H9 (cell line): Measurements from ENCODE around the gene MAPRE3. TPM values are rescaled to one million over a fixed set of nuclear protein-coding genes. Genes with fewer than 3 reads are reported as not detected.

Experiments
- DNase-seq: peaks from one replicate; pipeline ENCODE4 v3.0.0-alpha.2; 2017
- H2AFZ ChIP-seq: one replicate; pipeline ENCODE4 v1.6.1; 2013; ENCODE audit warnings: mild to moderate bottlenecking, low read length, control low read depth, moderate library complexity
- H2AK5ac ChIP-seq: 2 replicates; pipeline ENCODE4 v1.6.1; 2013; ENCODE audit warnings: low read length, control low read depth, mixed read lengths; ENCODE audit not compliant: insufficient read length
- H2BK120ac ChIP-seq: one replicate; pipeline ENCODE4 v1.6.1; 2013; ENCODE audit warnings: low read depth, mild to moderate bottlenecking, low read length, control low read depth, inconsistent platforms; ENCODE audit not compliant: poor library complexity, severe bottlenecking
- H2BK12ac ChIP-seq: 2 replicates; pipeline ENCODE4 v1.6.1; 2013; ENCODE audit warnings: low read length, control low read depth, mixed read lengths, low read depth; ENCODE audit not compliant: insufficient read length
- H2BK15ac ChIP-seq: 2 replicates; pipeline ENCODE4 v1.6.1; 2013; ENCODE audit warnings: low read depth, low read length, control low read depth
- H2BK20ac ChIP-seq: one replicate; pipeline ENCODE4 v1.6.1; 2013; ENCODE audit warnings: low read depth, mild to moderate bottlenecking, low read length, control low read depth, inconsistent platforms; ENCODE audit not compliant: poor library complexity, severe bottlenecking
- H2BK5ac ChIP-seq: 2 replicates; pipeline ENCODE4 v1.6.1; 2013; ENCODE audit warnings: low read length, control low read depth, mixed read lengths; ENCODE audit not compliant: insufficient read length
- H3K14ac ChIP-seq: 2 replicates; pipeline ENCODE4 v1.6.1; 2013; ENCODE audit warnings: low read length, control low read depth; ENCODE audit not compliant: insufficient read depth
- H3K18ac ChIP-seq: 2 replicates; pipeline ENCODE4 v1.6.1; 2013; ENCODE audit warnings: low read depth, mild to moderate bottlenecking, mixed read lengths, low read length, control low read depth; ENCODE audit not compliant: insufficient read length
- H3K23ac ChIP-seq: 2 replicates; pipeline ENCODE4 v1.6.1; 2013; ENCODE audit warnings: low read length, control low read depth, mixed read lengths, low read depth; ENCODE audit not compliant: insufficient read length
- H3K23me2 ChIP-seq: 2 replicates; pipeline ENCODE4 v1.6.1; 2013; ENCODE audit warnings: low read depth, mild to moderate bottlenecking, mixed read lengths, low read length, control low read depth; ENCODE audit not compliant: insufficient read length, poor library complexity, severe bottlenecking
- H3K27ac ChIP-seq: 2 replicates; pipeline ENCODE4 v1.5.1; 2013; ENCODE audit warnings: low read length, control low read depth, mixed read lengths, low read depth; ENCODE audit not compliant: insufficient read length
- H3K27me3 ChIP-seq: 2 replicates; pipeline ENCODE4 v1.6.1; 2013; ENCODE audit warnings: low read length, control low read depth, inconsistent platforms; ENCODE audit not compliant: insufficient read depth
- H3K4ac ChIP-seq: 2 replicates; pipeline ENCODE4 v1.6.1; 2013; ENCODE audit warnings: low read depth, mild to moderate bottlenecking, control low read depth, inconsistent platforms, low read length, moderate library complexity
- H3K4me1 ChIP-seq: 2 replicates; pipeline ENCODE4 v1.6.1; 2013; ENCODE audit warnings: low read length, control low read depth, inconsistent platforms; ENCODE audit not compliant: insufficient read depth
- H3K4me2 ChIP-seq: 2 replicates; pipeline ENCODE4 v1.6.1; 2013; ENCODE audit warnings: low read length, control low read depth, mixed read lengths; ENCODE audit not compliant: insufficient read length, insufficient read depth
- H3K56ac ChIP-seq: 2 replicates; pipeline ENCODE4 v1.6.1; 2013; ENCODE audit warnings: low read depth, mild to moderate bottlenecking, mixed read lengths, low read length, control low read depth; ENCODE audit not compliant: insufficient read length
- H3K79me1 ChIP-seq: 2 replicates; pipeline ENCODE4 v1.6.1; 2013; ENCODE audit warnings: low read depth, mild to moderate bottlenecking, moderate library complexity, low read length, control low read depth, inconsistent platforms; ENCODE audit not compliant: insufficient read depth, poor library complexity, severe bottlenecking
- H3K79me2 ChIP-seq: 2 replicates; pipeline ENCODE4 v1.6.1; 2013; ENCODE audit warnings: low read length, control low read depth, inconsistent platforms; ENCODE audit not compliant: insufficient read depth
- H3K9ac ChIP-seq: 2 replicates; pipeline ENCODE4 v1.6.1; 2013; ENCODE audit warnings: low read length, control low read depth, mixed read lengths; ENCODE audit not compliant: insufficient read length; ENCODE audit errors: extremely low read depth
- H3K9me3 ChIP-seq: one replicate; pipeline ENCODE4 v1.6.1; 2013; ENCODE audit warnings: low read depth, low read length, inconsistent platforms; ENCODE audit not compliant: control insufficient read depth
- H3T11ph ChIP-seq: one replicate; pipeline ENCODE4 v1.6.1; 2013; ENCODE audit warnings: mild to moderate bottlenecking, low read length, control low read depth, inconsistent platforms
- H4K20me1 ChIP-seq: one replicate; pipeline ENCODE4 v1.6.1; 2013; ENCODE audit not compliant: control insufficient read depth, insufficient read length, insufficient read depth
- H4K5ac ChIP-seq: 2 replicates; pipeline ENCODE4 v1.6.1; 2013; ENCODE audit warnings: low read depth, mild to moderate bottlenecking, mixed read lengths, low read length, control low read depth; ENCODE audit not compliant: insufficient read length
- H4K8ac ChIP-seq: replicated peaks from 2 replicates; pipeline ENCODE4 v1.6.1; 2013; ENCODE audit warnings: low read length, control low read depth, mixed read lengths, low read depth; ENCODE audit not compliant: insufficient read length
- H4K91ac ChIP-seq: 2 replicates; pipeline ENCODE4 v1.6.1; 2013; ENCODE audit warnings: low read depth, mild to moderate bottlenecking, moderate library complexity, mixed read lengths, low read length, control low read depth; ENCODE audit not compliant: insufficient read length
- H3K27ac Mint-ChIP-seq, 3 experiments: 2 replicates in 2 of 3; 3 replicates in 1 of 3; pipeline ENCODE4 v1.8.0; 2020 to 2021; ENCODE audit warnings: mixed read lengths in 3 of 3, mild to moderate bottlenecking in 1 of 3, moderate library complexity in 1 of 3
- H3K27me3 Mint-ChIP-seq: 2 replicates; pipeline ENCODE4 v1.8.0; 2021; ENCODE audit warnings: low read depth, mild to moderate bottlenecking, moderate library complexity, mixed read lengths
- H3K36me3 Mint-ChIP-seq, 3 experiments: 2 replicates in 2 of 3; 3 replicates in 1 of 3; pipeline ENCODE4 v1.8.0; 2020 to 2021; ENCODE audit warnings: low read depth in 3 of 3, mixed read lengths in 3 of 3; ENCODE audit not compliant: insufficient read depth in 1 of 3
- H3K4me1 Mint-ChIP-seq, 2 experiments: 2 replicates each; pipeline ENCODE4 v1.8.0; 2020; ENCODE audit warnings: mixed read lengths in 2 of 2
- H3K4me3 Mint-ChIP-seq, 2 experiments: 2 replicates in 1 of 2; 3 replicates in 1 of 2; pipeline ENCODE4 v1.8.0; 2020 to 2021; ENCODE audit warnings: mild to moderate bottlenecking in 2 of 2, mixed read lengths in 2 of 2, moderate library complexity in 1 of 2
- H3K9me3 Mint-ChIP-seq, 2 experiments: 2 replicates in 1 of 2; 3 replicates in 1 of 2; pipeline ENCODE4 v1.8.0; 2020; ENCODE audit warnings: mild to moderate bottlenecking in 2 of 2, mixed read lengths in 2 of 2, moderate library complexity in 1 of 2
- CTCF ChIP-seq: fragments of 200-600 bp; sonication (generic); conservative IDR thresholded peaks from 3 replicates; pipeline ENCODE4 v1.8.0; 2021; ENCODE audit warnings: antibody characterized with exemption, mild to moderate bottlenecking
- WGBS: extraction: QIAGEN DNeasy Blood & Tissue Kit; methylation state at CpG from one replicate; pipeline ENCODE4 v1.1.7; 2013; ENCODE audit warnings: missing lambda C conversion rate, low lambda C conversion rate, mixed read lengths; ENCODE audit not compliant: insufficient read length; ENCODE audit errors: extremely low coverage; 5-methylcytosine and 5-hydroxymethylcytosine counted together
- total RNA-seq: library from RNA; stranded (reverse); gene quantifications from 2 replicates; pipeline ENCODE4 v1.2.1, GENCODE V29; 2021

MAPRE3 gene
- total RNA-seq, 1 experiment from 2014 or later: 2.0 TPM

- Histone ChIP-seq H4K8ac (no peak overlapping the region), H2BK20ac (no peak overlapping the region), H3K56ac (no peak overlapping the region), H3K9me3 (no peaks in the 10 kb centered on the region), H3K79me1 (no peaks in the 10 kb centered on the region), H3K27me3 (no peaks in the 10 kb centered on the region), H3K9ac (peak overlapping the region; percentile 36), H3K4me2 (peak overlapping the region; percentile 59), H2BK15ac (no peak overlapping the region), H2AK5ac (no peak overlapping the region), H3K79me2 (no peaks in the 10 kb centered on the region), H3K14ac (no peak overlapping the region), H4K20me1 (no peaks in the 10 kb centered on the region), H3K4me1 (peaks cover 4% of the 10 kb centered on the region; the same call in 1 of the 2 replicates), H4K91ac (no peak overlapping the region), H3K23ac (no peak overlapping the region), H3K27ac (no peak overlapping the region), H2BK5ac (no peak overlapping the region), H3T11ph (no peak overlapping the region), H3K4ac (no peak overlapping the region), H4K5ac (no peak overlapping the region), H2AFZ (no peak overlapping the region), H3K18ac (peak overlapping the region; percentile 9), H2BK120ac (no peak overlapping the region), H3K23me2 (peaks cover 10% of the 10 kb centered on the region), H2BK12ac (no peak overlapping the region)
- peaks cover 10 to 14% of the 10 kb centered on the region in 2 experiments for H3K4me1 Mint-ChIP-seq
- peaks cover 9% of the 10 kb centered on the region for H3K27me3 Mint-ChIP-seq
- peak; percentile 54; the same call in 2 of the 3 replicates for TF ChIP-seq CTCF
- peaks cover 21 to 25% (median 23%) of the 10 kb centered on the region in 3 experiments for H3K36me3 Mint-ChIP-seq
- H3K9me3 Mint-ChIP-seq: peaks cover 7 to 16% of the 10 kb centered on the region in 2 experiments
- WGBS: no CpG with 5 or more reads among the region's 48 CpGs
- peak overlapping the region; percentile 94 to 99 (median 98) for H3K27ac Mint-ChIP-seq
- peak; percentile 95 for DNase-seq
- H3K4me3 Mint-ChIP-seq: peak overlapping the region; percentile 94 to 97
Observed at GRCh38 chr2:27050281-27050995, 80.0 kb downstream of the MAPRE3 start.
